Mesodermal cell (in vitro differentiated cells): Measurements from ENCODE around the gene SSH3.
"Not testable (repeated sequence)": the region's sequence is repeated elsewhere in the genome, so short reads cannot be mapped to it uniquely, and the experiment has no call there.

ENCODE experiments used
- H3K27ac ChIP-seq: 2 replicates; pipeline ENCODE4 v1.7.0; 2013; ENCODE audit warnings: mild to moderate bottlenecking, low read depth, low read length, moderate library complexity; ENCODE audit not compliant: severe bottlenecking
- H3K36me3 ChIP-seq: 2 replicates; pipeline ENCODE4 v1.7.1; 2013; ENCODE audit warnings: mild to moderate bottlenecking, low read length, moderate library complexity; ENCODE audit not compliant: control insufficient read depth, insufficient read depth
- H3K4me1 ChIP-seq: one replicate; pipeline ENCODE4 v1.7.1; 2013; ENCODE audit warnings: mild to moderate bottlenecking, low read length; ENCODE audit not compliant: insufficient read depth, control insufficient read depth, poor library complexity, severe bottlenecking
- H3K4me3 ChIP-seq: 2 replicates; pipeline ENCODE4 v1.7.0; 2013; ENCODE audit warnings: low read length, control low read depth, mild to moderate bottlenecking; ENCODE audit not compliant: insufficient read depth, poor library complexity, severe bottlenecking; ENCODE audit errors: extremely low read depth
- H3K9me3 ChIP-seq: 2 replicates; pipeline ENCODE4 v1.7.1; 2013; ENCODE audit warnings: mild to moderate bottlenecking, low read length, moderate library complexity; ENCODE audit not compliant: control insufficient read depth
- WGBS, 2 experiments: methylation state at CpG; one replicate each; pipeline ENCODE4 v1.1.5; 2013; ENCODE audit warnings: missing lambda C conversion rate in 2 of 2; ENCODE audit not compliant: insufficient coverage in 2 of 2; 5-methylcytosine and 5-hydroxymethylcytosine counted together

The SSH3 gene

GRCh38 chr11:67317205-67317887 lies 14.0 kb downstream of the SSH3 start:
- Histone ChIP-seq H3K4me3 (peak overlapping the region; percentile 67), H3K4me1 (peaks cover 3% of the 10 kb centered on the region), H3K9me3 (no peaks in the 10 kb centered on the region), H3K36me3 (no peaks in the 10 kb centered on the region), H3K27ac (peak overlapping the region; percentile 71)
- 0 to 1% methylated on average over 42 to 54 of the region's 55 CpGs for WGBS, 2 experiments

GRCh38 chr11:67317888-67318555 lies 14.7 kb downstream of the SSH3 start:
- no peak overlapping the region for H3K27ac ChIP-seq
- no peaks in the 10 kb centered on the region for H3K36me3 ChIP-seq
- H3K4me3 ChIP-seq: peak overlapping the region; percentile 67
- no peaks in the 10 kb centered on the region for H3K9me3 ChIP-seq
- 3 to 4% methylated on average over 45 to 51 of the region's 53 CpGs for WGBS, 2 experiments
- peaks cover 3% of the 10 kb centered on the region for H3K4me1 ChIP-seq

- H3K4me3 ChIP-seq, H3K36me3 ChIP-seq, H3K9me3 ChIP-seq, H3K4me1 ChIP-seq, H3K27ac ChIP-seq: not testable (repeated sequence)
- 84 to 90% methylated on average over 12 of the region's 12 CpGs for WGBS, 2 experiments
Measured at GRCh38 chr11:67318876-67319275, 15.5 kb downstream of the SSH3 start.

- Histone ChIP-seq H3K27ac (no peak overlapping the region), H3K4me1 (peaks cover 3% of the 10 kb centered on the region), H3K36me3 (no peaks in the 10 kb centered on the region), H3K9me3 (no peaks in the 10 kb centered on the region), H3K4me3 (no peak overlapping the region)
- 71 to 92% methylated on average over 1 to 3 of the region's 3 CpGs for WGBS, 2 experiments
Measured at GRCh38 chr11:67320011-67320410, 16.7 kb downstream of the SSH3 start.

DNA sequence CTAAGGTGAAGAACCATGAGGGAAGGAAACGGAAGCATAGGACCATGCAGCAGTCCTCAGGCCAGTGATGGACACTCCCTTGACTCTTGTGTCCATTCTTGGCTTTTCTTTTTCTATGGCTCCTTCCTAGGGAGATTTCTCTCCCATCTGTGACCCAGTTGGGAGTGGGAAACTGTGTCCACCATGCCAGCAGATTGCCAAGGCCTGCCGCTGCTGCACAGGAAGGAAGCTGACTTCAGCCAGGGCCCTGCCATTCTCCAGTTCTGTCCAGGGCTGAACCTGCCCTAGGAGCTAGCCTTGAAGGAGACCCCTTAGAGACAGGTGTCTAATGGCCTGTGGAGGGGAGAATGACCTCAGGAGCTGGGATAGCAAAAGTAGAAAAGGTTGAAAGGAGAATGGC lies 17.4 kb downstream of the SSH3 start:
- H3K36me3 ChIP-seq: no peaks in the 10 kb centered on the region
- no peaks in the 10 kb centered on the region for H3K9me3 ChIP-seq
- H3K4me3 ChIP-seq: no peak overlapping the region
- H3K4me1 ChIP-seq: peaks cover 3% of the 10 kb centered on the region
- 83 to 85% methylated on average over 2 of the region's 2 CpGs for WGBS, 2 experiments
- H3K27ac ChIP-seq: no peak overlapping the region

DNA sequence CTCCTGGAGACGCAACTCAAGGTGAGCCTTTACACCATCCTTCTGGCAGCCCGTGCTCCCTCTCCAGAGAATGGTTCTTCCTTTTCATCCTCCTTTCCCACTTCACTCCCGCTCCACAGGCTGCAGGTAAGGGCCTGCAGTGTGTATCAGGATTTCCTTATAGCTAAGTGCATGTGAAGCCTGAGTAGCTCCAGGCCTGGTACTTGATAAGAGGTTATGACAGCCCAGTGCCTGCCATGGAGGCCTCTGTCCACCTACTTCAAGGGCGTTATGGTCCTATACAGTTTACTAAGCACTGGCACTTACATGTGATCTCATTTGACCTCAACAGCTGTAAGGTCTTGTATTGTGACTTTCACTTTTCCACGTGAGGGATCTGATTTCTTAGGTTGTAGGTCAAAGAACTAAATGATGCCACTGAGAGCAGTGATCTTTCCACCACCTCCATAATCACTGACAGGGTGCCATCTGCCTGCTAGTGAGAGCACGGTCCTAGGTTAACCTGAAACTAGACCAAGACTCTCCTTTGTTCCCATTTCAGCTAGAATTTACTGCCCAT lies 18.1 kb downstream of the SSH3 start:
- Histone ChIP-seq H3K36me3 (no peaks in the 10 kb centered on the region), H3K27ac (no peak overlapping the region), H3K9me3 (no peaks in the 10 kb centered on the region), H3K4me1 (peaks cover 3% of the 10 kb centered on the region), H3K4me3 (no peak overlapping the region)
- WGBS, 2 experiments: 92 to 98% methylated on average over 2 to 4 of the region's 6 CpGs

- WGBS, 2 experiments: 87 to 100% methylated on average over 2 of the region's 3 CpGs
- no peak overlapping the region for H3K27ac ChIP-seq
- no peaks in the 10 kb centered on the region for H3K36me3 ChIP-seq
- peaks cover 3% of the 10 kb centered on the region for H3K4me1 ChIP-seq
- no peak overlapping the region for H3K4me3 ChIP-seq
- H3K9me3 ChIP-seq: no peaks in the 10 kb centered on the region
Measured at GRCh38 chr11:67322049-67322448, 18.7 kb downstream of the SSH3 start.

DNA sequence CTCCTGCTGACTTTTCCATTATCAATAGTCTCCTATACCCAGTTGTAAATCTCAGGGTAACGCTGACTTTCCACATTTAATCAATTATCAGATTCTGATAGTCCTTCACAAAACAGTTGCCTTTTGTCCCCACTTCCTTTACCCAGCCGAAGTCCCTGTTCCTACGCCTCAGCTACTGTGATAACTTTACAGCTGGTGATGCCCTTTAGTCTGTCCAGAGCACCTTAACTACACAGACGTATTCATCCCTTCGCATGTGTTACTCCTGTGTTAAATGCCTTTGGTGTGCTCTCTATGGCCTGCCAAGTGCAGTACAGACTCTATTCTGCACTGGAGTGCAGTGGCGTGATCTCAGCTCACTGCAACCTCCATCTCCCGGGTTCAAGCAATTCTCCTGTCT lies 20.2 kb downstream of the SSH3 start:
- Histone ChIP-seq H3K9me3 (no peaks in the 10 kb centered on the region), H3K36me3 (no peaks in the 10 kb centered on the region), H3K4me1 (peaks cover under 1% of the 10 kb centered on the region), H3K4me3 (no peak overlapping the region), H3K27ac (no peak overlapping the region)
- WGBS, 2 experiments: 90 to 96% methylated on average over 7 of the region's 7 CpGs

- peaks cover 10% of the 10 kb centered on the region for H3K4me1 ChIP-seq
- H3K4me3 ChIP-seq: no peak overlapping the region
- no peaks in the 10 kb centered on the region for H3K9me3 ChIP-seq
- no peaks in the 10 kb centered on the region for H3K36me3 ChIP-seq
- H3K27ac ChIP-seq: no peak overlapping the region
- 86 to 94% methylated on average over 5 to 6 of the region's 6 CpGs for WGBS, 2 experiments
Measured at GRCh38 chr11:67332081-67332691, 28.9 kb downstream of the SSH3 start.

- Histone ChIP-seq H3K36me3 (no peaks in the 10 kb centered on the region), H3K27ac (no peak overlapping the region), H3K4me1 (peaks cover 7% of the 10 kb centered on the region), H3K4me3 (no peak overlapping the region), H3K9me3 (peaks cover 3% of the 10 kb centered on the region)
- WGBS, 2 experiments: 57% methylated on average over 1 of the region's 3 CpGs; no CpG with 5 or more reads in 1 of the 2 experiments
Measured at GRCh38 chr11:67337257-67337656, 33.9 kb downstream of the SSH3 start.
